Erythroblast (primary cell): ENCODE measurements around the gene STAT6.

Experiments
- DNase-seq, 2 experiments: peaks; one replicate each; lab custom pipeline; 2025; lab: John Stamatoyannopoulos, UW
- GATA1 ChIP-seq: IDR thresholded peaks from 2 replicates; pipeline ENCODE4 v1.6.1; 2011; ENCODE audit warnings: low read depth, mild to moderate bottlenecking, control low read depth, low read length, moderate library complexity
- POLR2A ChIP-seq: IDR thresholded peaks from 2 replicates; pipeline ENCODE4 v1.6.1; 2011; ENCODE audit warnings: mild to moderate bottlenecking, low read length

Gene STAT6

DNA sequence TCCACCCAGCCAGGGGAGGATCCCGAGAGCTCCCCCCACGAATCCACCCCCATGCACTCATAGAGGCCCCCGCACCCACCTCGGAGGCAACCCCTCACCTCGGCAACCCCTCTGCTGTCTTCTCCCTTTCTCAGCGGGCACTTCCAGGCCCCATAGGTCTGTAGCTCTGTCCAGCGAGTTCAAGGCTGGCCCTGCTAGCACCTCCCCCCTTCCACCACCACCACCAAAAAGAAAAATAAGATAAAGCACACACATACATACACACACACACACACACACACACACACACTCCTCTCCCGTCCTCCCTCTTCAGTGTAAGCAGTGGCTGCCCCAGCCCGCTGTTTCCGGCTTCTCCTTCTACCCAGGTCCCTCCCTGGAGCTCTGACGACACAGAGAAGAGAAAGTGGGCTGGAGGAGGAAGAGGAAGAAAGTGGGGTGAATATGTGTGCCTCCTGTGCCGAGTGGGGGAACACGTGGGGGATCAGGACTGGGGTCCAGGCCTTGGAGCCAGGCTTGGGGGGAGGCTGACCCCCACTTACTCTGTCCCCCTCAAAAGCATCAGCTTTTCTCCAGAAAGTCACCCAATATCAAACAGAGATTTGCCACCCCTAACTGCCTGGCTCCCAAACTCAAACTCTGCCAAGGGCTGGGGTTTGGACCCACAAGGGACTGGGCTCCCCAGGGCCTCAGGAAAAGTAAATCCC, at the start of gene STAT6:
Gene STAT6, minus strand, starts transcription at position 332 of the 704 bp plus-strand sequence. CDS start 3,084 bp downstream, outside the sequence.
- peak; percentile 85 for TF ChIP-seq POLR2A
- no peak for TF ChIP-seq GATA1
- DNase-seq = peak; percentile 88 to 91

- TF ChIP-seq GATA1 (no peak), POLR2A (no peak)
- DNase-seq = no peak
Measured at GRCh38 chr12:57160741-57161140, 49.6 kb upstream of the STAT6 start.

- TF ChIP-seq GATA1 (no peak), POLR2A (no peak)
Measured at GRCh38 chr12:57160040-57160439, 48.9 kb upstream of the STAT6 start.

DNA sequence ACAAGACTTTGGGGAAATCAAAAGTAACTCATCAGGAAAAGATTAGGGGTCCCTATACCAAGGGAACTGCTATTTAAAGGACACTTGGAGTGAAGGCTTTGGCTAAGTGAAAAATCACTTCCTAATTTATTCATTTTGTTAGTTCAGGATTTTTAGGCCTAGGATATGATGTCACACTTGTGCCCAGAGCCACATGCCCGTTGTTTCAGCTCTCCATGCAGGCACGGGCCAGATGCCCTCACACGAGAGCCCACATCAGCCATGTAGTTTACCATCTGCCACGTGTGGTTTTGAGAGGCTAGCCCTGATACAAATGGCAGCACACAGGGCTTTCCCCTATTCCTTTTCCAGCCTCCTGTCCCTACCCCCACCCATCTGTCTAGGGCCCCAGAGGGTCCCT, 48.1 kb upstream of the STAT6 start:
- TF ChIP-seq POLR2A (no peak), GATA1 (no peak)

More at GRCh38 chr12:57160040-57160439, 48.9 kb upstream of the STAT6 start:
- DNase-seq = no peak

GRCh38 chr12:57158665-57159064, 47.5 kb upstream of the STAT6 start:
- no peak for DNase-seq
- TF ChIP-seq POLR2A (no peak), GATA1 (no peak)

More for the DNA sequence above, 48.1 kb upstream of the STAT6 start:
- DNase-seq = no peak

DNA sequence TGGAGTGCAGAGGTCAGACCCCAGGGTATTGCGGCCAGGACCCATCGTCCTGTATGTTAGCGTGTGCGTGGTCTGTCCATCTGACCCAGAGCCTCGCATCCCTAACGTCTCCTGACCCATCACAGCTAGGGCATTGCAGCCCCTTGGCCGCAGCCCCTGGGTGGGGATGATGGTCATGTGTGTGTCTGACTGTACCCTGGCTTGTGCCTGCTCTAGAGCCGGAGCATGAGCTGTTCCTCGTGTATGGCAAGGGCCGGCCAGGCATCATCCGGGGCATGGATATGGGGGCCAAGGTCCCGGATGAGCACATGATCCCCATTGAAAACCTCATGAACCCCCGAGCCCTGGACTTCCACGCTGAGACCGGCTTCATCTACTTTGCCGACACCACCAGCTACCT, 47.0 kb upstream of the STAT6 start:
- no peak for TF ChIP-seq POLR2A
- no peak for DNase-seq

DNA sequence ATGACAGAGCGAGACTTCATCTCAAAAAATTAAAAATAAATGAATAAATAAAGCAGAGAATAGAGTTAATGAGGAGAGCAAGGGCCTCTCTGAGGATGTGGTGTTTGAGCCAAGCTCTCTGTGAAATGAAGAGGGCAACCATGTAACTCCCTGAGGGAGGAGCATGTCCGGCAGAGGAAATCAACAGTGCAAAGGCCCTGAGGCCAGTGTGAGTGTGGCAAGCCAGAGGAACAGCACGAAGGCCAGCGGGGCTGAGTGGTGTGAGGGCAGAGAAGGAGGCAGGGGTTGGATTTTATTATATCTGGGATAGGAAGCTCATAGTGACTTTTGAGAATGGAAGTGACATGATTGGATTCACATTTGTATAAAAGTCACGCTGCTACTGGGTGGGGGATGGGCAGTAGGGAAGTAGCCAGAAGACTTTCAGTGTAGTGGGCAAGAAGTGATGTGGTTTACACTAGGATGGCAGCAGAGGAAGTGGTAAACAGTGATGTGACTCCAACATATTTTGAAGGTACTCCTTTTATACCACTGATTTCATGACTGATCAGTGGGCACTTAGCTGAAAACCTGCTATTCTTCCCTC, 46.5 kb upstream of the STAT6 start:
- no peak for DNase-seq
- no peak for TF ChIP-seq POLR2A
- no peak for TF ChIP-seq GATA1

- DNase-seq = no peak
Measured at GRCh38 chr12:57156701-57157403, 45.7 kb upstream of the STAT6 start.

DNA sequence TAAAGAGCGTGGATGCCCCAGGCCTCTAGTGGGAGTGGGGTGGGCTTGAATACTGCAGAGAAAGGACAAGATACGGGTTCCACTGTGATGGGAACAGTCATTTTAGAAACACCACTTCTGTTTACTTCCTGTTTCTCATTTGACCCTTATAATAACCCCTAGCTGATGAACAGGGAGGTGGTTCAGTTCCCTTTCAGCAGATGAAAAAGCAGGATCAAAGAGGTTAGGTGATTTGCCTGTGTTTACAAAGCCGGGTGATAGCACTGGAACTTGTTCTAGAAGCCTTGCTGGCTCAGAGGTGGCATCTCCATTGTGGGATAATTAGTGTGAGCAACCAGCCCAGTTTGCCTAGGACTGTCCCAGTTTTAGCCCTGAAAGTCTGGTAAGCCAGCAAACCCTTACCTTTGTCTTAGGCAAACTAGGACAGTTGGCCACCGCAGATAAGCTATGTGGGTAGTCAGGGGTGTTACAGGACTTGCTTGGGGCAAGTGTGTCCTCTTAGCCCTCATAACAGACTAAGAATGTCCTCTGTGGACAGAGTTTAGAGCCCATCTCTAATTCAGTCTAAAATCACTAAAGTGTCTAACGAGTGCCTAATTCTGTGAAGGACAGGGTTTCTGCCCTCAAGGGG, 43.8 kb upstream of the STAT6 start:
- no peak for DNase-seq
- no peak for TF ChIP-seq GATA1
- no peak for TF ChIP-seq POLR2A

More at GRCh38 chr12:57156701-57157403, 45.7 kb upstream of the STAT6 start:
- TF ChIP-seq POLR2A = no peak
- TF ChIP-seq GATA1 = no peak

DNA sequence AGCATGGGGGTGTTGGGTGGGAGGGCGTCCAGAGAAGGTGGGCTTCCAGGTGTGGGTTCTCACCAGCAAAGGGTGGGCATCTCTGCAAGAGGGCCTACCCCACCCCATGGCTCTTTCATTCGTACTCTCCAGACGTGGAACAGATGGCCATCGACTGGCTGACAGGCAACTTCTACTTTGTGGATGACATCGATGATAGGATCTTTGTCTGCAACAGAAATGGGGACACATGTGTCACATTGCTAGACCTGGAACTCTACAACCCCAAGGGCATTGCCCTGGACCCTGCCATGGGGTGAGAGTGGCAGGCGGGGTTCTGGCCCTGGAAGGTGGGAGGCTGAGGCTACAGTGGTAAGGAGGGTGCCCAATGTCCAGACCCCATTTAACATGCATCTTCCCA, 42.9 kb upstream of the STAT6 start:
- TF ChIP-seq POLR2A = no peak
- TF ChIP-seq GATA1 = no peak
- DNase-seq = no peak

GRCh38 chr12:57153415-57153997, 42.3 kb upstream of the STAT6 start:
- no peak for DNase-seq
- TF ChIP-seq POLR2A = no peak
- no peak for TF ChIP-seq GATA1

GRCh38 chr12:57152639-57153038, 41.5 kb upstream of the STAT6 start:
- no peak for DNase-seq
- no peak for TF ChIP-seq POLR2A
- no peak for TF ChIP-seq GATA1

DNA sequence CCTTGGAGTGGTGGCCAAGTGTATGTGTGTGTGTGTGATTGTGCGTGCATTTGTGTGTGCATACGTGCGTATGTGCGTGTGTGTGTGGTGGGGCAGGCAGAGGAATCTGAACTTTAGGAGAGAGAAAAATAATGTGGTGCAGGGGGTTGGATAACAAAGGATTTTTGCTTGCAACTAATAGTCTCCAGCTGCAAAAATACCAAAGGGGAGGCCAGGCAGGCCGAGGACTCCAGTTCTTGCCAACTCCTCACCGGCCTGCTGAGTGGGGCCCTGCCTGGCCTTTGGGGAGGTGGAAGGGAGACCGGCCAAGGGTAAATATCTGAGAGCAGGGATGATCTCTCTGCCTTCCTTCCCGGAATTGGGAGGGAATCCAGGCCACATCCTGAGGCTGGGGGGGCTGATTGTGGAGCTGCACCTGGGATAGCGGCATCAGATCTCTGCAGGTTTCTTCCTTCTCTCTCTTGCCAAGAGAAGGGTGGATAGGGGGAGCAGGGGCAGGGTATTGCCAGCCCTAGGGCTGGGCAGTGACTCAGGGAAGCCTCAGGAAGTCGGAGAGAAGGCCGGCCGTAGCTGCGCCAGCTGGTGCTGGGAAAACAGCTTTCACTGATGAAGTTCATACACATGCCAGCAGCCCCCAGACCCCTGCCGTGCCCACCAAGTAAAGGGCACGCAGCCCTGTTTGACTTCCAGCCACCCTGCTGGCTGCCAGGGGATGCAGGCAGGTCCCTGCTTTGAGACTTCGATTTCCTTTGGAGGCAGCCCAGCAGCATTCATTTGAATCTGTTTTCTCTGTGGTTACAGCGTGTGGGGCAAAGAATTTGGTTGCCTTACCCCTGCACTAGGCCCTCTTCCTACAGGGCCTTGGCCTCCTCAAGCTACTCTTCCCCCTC, 40.8 kb upstream of the STAT6 start:
- TF ChIP-seq GATA1 (no peak), POLR2A (no peak)
- no peak for DNase-seq

- DNase-seq = no peak
- TF ChIP-seq POLR2A = no peak
- TF ChIP-seq GATA1 = no peak
Measured at GRCh38 chr12:57150400-57151000, 39.3 kb upstream of the STAT6 start.
